GM19023 (cell line): ENCODE measurements around the gene ZFTA.
"Not testable (repeated sequence)": the region's sequence is repeated elsewhere in the genome, so short reads cannot be mapped to it uniquely, and the experiment has no call there.

Experiments
- ATAC-seq: cut with Tn5 transposase; IDR thresholded peaks from one replicate; pipeline ENCODE4 v1.9.1; 2021; ENCODE audit warnings: mild to moderate bottlenecking, moderate library complexity; ENCODE audit not compliant: unreplicated experiment

The ZFTA gene

GRCh38 chr11:63779039-63779438, 10.5 kb upstream of the ZFTA start:
- no peak for ATAC-seq

GRCh38 chr11:63775191-63775590, 6.6 kb upstream of the ZFTA start:
- ATAC-seq, result no peak

- ATAC-seq, result not testable (repeated sequence)
These were observed 3.3 kb upstream of the ZFTA start for GRCh38 chr11:63771741-63772318.

GRCh38 chr11:63770763-63771162, 2.2 kb upstream of the ZFTA start:
- ATAC-seq, result no peak

- ATAC-seq, result no peak
These were observed 1.3 kb upstream of the ZFTA start for GRCh38 chr11:63769714-63770455.

GRCh38 chr11:63769042-63769713, 603 bp upstream of the ZFTA start:
- ATAC-seq, result peak; percentile 35

- no peak for ATAC-seq
These were observed 874 bp downstream of the ZFTA start for GRCh38 chr11:63767565-63768236.

GRCh38 chr11:63767267-63767564, 1.4 kb downstream of the ZFTA start:
- no peak for ATAC-seq

- ATAC-seq, result no peak
These were observed 1.9 kb downstream of the ZFTA start for GRCh38 chr11:63766531-63767235.

- no peak for ATAC-seq
These were observed 2.8 kb downstream of the ZFTA start for GRCh38 chr11:63765688-63766241.

GRCh38 chr11:63764679-63765647, 3.6 kb downstream of the ZFTA start:
- ATAC-seq, result no peak

GRCh38 chr11:63764340-63764678, 4.3 kb downstream of the ZFTA start:
- no peak for ATAC-seq

- ATAC-seq, result no peak
These were observed 4.9 kb downstream of the ZFTA start for GRCh38 chr11:63763496-63764339.

- no peak for ATAC-seq
These were observed 5.7 kb downstream of the ZFTA start for GRCh38 chr11:63762654-63763495.

- no peak for ATAC-seq
These were observed 6.5 kb downstream of the ZFTA start for GRCh38 chr11:63761931-63762653.

- no peak for ATAC-seq
These were observed 7.4 kb downstream of the ZFTA start for GRCh38 chr11:63761188-63761587.

- no peak for ATAC-seq
These were observed 8.0 kb downstream of the ZFTA start for GRCh38 chr11:63760487-63761079.
